Limb (tissue), 2 donors: ENCODE data around the gene DDRGK1.
A peak's percentile ranks its signal among the peaks of the same experiment; 100 is the strongest.

Experiments
- DNase-seq, 2 donors: peaks; one replicate each; pipeline ENCODE4 v3.0.0-alpha.2; 2016; ENCODE audit errors: extremely low spot score in 2 of 2

The DDRGK1 gene

DNA sequence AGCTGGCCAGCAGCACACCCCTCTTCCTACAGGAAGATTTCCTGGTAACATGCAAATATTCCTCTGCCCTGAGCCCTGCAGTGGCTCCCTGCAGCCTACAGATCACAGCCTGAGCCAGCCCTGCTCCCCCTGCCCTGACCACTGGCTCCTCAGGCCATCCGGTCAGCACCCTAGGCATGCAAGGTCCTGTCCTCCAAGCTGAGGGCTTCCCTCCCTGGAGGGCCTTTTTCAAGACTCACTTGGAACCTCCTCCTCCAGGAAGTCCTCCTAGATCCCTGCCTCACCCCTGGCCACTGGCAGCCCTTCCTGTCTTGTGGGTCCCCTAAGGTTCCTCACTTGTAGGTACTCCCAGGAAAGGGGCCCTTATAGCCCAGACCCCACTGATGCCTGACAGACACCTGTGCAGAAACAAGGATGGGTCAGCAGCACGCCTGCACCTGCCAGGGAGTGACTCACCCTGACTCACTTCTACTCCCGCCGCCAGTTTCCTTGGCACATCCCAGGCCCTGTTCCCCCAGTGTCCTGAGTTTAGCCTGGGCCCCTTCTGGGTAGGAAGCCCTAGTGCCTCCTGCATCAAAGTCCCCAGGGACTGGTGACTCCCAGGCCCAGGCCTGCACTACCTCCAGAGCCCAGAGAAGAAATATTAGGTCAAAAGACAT, 31.3 kb upstream of the DDRGK1 start:
- DNase-seq: no peak

DNA sequence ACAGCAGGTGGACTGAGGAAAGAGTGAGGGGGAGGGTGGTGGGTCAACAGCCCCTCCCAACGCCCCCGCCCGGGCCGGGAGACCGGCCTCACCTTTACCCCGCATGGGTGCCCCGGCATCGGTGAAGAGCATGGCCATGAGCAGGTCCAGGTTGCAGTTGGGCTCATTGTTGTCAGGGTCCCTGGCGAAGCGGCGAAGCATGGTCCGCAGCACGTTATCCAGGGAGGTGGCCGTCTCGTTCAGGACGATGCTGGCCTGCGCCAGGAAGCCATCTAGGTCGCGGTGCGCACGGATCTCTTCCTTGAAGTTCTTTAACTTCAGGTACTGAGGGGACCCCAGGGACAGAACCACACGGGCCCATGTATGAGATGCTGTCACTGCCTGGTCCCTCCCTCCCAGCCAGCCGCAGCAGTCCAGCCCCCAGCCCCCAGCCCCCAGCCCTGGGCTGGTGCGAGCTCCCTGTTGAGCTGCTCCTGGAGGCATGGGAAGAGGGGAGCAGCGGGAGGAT, 29.6 kb upstream of the DDRGK1 start:
- no peak for DNase-seq

DNA sequence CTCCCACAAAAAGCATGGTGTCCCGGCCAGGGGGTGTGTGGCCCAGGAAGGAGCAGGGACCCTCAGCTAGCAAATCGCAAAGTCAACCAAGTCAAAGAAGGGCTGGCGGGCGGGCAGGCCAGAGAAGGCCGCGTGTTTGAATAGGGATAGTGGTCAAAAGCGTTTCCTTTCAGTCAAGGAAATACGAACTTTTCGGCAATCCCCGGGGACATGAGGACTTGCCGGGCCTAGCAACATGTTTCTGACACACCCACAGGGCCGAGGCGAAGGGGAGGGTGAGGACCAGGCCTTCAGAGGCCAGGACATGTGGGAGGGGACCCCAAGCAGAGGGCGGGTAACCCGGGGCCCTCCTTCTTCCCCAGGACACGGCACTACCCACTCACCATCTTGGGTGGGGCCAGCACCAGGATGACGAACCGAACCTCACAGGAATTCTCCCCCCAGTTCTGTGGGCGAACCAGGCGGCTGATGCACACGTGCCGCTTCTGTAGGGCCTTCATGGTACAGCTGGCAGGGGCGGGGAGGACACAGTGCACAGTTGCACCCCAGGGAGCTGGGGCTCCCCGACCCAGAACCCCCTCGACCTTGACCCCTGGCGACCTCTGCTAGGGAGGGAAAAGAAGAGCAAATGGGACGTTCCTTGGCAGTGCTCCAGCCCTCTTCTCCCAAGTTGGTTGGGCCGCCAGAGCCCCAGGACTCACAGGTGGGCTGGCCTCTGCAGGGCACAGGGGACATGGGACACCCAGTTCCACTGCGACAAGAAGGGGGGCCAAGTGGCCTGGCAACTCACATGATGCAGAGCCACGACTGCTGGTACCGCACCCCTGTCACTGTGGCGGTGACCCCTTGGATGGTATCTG, 28.9 kb upstream of the DDRGK1 start:
- no peak for DNase-seq

DNA sequence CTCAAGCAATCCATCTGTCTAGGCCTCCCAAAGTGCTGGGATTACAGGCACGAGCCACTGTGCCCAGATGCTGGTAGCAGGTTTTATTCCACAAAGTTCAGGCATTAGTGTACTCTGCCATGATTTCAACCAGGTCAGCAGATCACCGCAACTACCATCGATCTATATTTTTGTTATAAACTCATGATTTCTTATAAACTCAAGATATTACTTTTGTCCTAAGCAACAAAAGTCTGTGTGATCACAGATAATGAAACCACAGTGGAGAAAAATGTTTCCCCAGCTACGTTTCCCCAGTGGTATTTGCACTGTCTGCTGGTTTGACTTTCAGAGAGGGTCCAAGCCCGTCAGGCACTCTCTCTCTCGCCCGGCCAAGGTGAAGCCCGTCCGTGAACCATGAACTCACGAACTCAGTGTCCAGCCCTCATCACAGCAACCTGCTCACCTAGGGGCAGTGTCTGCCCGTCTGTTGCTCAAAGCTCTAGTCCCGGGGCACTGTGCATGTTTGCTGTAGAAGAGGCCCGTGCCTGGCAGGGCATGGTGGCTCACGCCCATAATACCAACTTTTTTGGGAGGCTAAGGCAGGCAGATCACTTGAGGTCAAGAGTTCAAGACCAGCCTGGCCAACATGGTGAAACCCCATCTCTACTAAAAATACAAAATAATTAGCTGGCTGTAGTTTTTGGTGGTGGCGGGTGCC, 27.6 kb upstream of the DDRGK1 start:
- no peak for DNase-seq

DNA sequence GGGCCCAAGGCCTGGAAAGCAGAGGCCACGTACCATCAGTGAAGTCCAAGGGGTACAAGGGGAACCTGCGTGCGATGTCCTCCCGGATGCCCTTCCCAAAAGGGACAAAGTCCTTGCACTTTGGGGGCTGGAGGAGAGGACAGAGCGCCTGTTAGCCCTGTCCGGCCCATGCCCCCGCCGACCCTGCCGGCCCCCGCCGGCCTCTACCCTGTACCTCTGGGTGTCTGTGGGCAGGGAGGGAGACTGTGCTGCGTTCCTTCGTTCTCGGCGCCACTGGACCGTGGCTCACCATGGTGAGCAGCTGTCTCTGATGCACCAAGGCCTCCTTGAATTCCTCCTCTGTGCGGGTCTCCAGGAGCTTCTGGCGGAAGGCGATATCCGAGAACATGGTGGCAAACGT, 26.6 kb upstream of the DDRGK1 start:
- DNase-seq: no peak

DNA sequence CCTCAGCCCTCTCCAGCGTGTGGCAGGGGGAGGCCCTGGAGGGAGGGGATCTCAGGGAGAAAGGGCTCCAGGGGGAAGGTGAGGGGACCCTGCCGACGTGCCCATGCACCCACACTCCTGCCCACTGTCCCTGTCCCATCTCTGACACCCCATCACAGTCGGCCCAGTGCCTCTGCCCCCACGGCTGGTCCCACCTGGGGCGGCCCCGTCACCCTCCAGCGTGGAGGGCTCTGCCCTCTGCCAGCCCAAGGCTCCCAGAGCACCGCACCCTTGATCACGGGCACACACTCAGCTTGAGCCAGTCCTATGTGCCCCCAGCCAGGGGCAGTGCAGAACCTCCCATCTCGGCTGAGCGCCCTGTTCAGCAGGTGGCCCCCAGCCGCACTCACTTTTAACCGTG, 25.3 kb upstream of the DDRGK1 start:
- DNase-seq: no peak

DNA sequence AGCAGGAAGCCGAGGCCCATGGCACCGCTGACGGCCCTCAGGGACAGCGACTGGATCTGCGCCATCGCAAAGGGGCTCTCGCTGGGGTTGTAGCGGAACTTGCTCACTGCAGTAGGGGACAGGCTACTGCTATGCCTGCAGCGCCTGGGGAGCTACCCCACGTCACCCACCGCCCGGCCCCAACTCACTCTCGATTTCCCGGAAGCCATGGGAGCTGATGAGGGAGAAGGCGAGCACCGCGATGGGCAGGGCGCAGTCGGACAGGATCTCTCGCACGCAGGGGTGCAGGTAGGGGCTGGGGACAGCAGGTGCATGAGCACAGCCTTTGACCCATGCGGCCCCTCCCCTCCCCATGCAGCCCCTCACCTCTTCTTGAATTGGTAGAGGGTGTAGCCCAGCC, 24.7 kb upstream of the DDRGK1 start:
- no peak for DNase-seq

DNA sequence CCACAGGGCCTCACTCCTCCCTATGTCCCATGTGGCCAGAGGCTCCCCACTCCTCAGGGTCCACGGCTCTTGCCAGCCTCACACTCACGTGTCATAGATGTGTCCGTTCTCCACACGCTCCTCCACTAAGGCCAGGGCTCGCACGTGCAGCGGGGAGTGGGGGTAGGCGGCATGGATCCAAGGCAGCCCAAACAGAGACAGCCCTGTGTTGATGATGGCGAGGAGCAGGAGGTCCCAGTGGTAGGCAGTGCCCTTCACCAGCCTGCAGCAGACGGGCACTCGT, 24.2 kb upstream of the DDRGK1 start:
- DNase-seq: no peak

DNA sequence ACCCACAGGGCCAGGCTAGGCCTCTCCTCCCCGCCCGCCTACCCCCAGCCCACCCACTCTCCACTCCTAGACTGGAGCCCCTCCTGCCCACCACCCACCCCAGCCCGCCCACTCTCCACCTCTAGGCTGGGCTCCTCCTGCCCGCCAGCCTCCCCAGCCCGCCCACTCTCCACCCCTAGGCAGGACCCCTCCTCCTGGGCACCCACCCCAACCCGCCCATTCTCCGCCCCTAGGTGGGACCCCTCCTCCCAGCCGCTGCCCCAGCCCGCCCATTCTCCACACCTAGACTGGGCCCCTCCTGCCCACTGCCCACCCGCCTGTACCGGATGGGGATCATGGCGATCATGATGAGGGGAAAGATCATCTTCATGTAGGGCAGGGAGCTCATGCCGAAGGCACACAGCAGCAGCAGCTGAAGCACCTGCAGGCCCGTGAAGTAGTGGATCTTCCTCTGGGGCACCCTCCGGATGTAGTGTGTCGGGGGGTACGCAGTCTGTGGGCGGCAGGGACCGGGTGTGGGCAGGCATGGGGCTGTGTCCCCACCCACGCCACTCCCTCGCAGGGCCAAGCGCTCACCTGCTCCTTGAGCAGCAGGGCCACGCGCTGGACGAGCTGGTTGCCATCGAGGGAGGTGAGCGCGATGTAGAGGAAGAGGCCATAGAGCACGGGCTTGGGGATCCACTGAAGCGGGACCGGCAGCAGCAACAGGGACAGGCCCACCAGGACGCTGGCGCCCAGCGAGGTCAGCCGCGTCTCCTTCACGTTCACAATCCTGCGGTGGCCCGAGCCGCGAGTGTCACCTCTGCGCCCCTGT, 23.7 kb upstream of the DDRGK1 start:
- no peak for DNase-seq

DNA sequence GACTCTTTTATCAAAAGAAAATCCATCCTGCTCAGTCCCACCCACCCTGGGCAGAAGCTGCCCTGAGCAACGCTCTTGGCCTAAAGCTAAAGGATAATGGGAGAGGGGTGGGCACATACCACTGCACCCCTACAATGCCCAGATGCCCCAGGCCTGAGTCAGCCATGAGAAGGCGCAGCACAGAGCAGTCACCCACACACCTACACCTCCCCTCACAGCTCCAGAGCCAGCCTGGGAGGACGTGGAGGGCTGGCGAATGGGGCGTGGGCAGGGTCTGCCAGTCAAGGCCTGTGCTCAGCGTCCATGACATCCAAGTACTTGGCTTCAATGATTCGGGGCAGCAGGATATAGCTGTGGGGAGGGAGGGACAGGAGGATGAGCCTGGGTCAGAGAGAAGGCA, 23.0 kb upstream of the DDRGK1 start:
- no peak for DNase-seq

DNA sequence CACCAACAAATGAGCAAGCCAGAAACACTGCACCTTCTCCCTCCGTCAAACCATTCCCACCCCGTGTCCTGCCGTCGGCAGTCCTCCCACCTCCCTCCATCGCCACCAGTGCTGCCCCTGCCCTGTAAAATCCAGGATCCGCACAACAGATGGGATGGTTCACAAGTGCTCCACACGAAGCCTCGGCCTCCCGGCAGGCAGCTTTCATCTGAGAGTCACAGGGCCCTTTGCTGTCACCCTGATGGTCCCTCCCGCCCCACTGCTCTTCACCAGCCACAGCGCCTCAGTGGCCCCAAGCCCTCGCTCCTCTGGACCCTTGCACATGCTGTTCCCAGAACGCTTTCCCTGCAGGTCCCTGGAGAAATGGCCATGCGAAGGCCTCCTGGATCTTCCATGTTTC, 22.4 kb upstream of the DDRGK1 start:
- DNase-seq: no peak

DNA sequence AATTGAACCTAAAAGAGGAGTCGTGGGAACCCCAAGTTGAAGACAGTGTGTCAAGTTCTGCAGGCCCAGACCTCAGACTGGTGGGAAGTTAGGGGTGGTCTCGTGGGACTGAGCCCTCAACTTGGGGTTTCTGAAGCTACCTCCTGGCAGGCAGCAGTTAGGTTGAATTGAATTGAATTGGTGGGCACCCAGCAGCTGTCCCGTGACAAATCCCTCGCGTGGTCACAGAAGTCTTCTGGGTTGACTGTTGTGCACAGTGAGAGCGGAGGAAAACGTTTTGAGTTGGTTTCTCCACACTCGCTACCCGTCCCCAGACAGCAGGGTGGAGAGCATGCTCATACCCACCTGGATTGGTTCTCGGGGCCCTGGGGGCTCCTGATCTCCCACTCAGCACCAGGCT, 21.6 kb upstream of the DDRGK1 start:
- DNase-seq: no peak

DNA sequence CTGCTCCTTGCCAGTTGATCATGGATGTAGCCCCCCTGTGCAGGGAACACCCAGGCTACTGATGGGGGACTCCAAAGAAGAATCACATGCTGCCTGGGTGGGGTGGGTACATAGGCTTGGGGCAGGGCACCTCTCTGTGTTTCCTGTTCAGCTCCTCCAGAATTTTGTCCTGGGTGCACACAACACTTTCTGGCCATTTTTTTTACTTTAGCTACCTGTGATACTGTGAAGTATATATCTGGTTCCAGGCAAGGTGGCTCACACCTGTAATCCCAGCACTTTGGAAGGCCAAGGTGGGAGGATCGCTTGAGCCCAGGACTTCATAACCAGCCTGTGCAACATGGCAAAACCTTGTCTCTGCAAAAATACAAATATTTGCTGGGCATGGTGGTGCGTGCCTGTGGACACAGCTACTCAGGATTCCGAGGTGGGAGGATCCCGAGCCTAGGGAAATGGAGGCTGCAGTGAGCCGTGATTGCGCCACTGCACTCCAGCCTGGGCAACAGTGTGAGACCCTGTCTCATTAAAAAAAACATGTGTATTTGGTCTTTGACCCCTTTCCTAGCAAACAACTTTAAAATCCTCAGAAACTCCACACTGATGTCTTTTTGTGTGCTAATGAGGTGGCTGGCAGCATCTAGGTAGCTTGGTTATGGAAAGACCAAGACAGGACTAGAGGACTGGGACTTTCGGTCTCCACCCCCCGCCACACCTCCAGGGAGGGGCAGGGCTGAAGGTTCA, 20.4 kb upstream of the DDRGK1 start:
- DNase-seq: no peak

DNA sequence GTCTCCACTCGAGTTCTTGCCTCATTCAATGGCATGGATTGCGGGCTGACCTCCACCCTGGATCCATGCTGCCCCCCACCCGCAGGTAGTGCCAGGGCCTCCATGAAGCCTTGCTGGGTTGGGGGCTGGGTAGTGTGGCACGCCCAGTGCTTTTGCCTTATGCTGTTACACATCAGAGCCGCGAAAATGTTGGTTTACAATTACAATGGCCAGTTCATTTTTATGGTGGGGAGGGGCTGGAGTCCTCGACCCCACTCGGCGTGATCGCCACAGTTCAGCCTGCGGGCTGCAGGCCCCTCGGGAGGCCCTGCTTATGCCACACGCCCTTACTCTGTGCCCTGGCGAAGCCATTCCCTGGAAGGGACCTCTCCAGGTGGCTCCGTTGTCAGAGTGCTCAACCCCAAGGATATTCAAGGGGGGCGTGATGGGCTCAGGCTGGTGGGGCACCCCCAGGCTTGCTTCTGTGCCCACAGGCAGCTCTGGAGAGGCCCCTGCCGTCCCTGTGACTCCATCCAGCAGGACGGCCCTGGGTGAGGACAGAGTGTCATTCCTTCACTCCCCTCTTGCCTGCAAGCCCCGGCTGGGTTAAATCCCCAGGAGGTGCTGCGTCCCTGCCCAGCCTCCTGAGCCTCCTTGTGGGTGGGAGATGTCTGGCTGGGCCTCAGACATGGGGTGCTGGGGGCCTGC, 19.7 kb upstream of the DDRGK1 start:
- DNase-seq: no peak

DNA sequence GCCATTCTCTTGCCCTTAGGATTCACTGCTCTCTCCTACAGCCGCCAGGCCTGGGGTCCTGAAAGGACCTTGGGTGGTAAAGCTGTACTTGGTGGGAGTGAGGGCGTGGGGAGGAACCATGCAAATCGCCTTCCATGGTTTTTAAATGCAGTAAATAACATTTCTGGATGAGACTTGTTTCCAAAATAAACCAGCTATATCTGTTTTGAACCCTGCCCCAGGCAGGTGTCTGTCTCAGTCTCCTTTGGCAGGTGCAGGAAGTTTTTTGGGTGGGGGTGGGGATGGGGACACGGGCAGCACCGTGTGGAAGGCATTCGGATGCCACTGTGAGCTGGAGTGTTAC, 19.1 kb upstream of the DDRGK1 start:
- no peak for DNase-seq

DNA sequence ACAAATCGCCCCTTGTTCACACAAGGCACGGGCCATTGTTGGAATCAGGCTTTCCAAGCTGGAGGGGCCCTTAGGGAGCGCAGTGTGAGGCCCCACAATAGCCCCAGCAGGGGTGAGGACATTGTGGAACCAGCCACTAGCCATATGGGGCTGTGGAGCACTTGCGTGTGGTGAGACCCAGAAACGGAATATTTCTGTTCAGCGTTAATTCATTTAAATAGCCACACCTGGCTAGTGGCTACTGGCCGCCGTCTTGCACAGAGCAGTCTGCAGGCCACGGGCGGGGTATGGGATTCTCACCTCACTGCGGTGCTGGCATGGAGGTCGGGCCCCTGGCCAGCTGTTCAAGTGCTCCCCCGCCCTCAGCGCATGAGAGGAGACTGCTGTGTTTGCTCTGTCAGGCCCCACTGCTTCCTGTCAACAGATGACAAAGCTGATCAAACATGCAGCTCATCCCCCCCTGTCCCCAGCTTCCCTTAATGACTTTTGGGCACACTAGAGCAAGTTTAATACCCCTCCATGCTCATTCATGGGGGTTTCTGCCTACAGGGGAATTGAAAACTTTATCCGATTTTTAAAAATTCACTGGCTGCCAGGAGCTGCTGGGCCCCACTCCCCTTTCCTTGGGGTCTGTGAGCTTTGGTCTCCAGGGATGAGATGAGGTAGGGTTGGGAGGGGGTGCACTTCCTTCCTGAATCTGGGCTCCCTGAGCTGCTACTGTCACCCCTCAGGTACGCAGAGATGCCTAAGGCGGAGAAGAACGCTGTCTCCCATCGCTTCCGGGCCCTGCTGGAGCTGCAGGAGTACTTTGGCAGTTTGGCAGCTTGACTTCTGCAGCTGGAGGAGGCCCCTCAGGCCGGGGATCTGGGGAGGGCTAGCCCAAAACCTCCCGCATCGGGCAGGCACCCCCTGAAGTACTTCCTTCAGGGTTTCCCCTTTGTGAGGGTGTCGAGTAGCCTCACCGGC, 18.4 kb upstream of the DDRGK1 start:
- no peak for DNase-seq

DNA sequence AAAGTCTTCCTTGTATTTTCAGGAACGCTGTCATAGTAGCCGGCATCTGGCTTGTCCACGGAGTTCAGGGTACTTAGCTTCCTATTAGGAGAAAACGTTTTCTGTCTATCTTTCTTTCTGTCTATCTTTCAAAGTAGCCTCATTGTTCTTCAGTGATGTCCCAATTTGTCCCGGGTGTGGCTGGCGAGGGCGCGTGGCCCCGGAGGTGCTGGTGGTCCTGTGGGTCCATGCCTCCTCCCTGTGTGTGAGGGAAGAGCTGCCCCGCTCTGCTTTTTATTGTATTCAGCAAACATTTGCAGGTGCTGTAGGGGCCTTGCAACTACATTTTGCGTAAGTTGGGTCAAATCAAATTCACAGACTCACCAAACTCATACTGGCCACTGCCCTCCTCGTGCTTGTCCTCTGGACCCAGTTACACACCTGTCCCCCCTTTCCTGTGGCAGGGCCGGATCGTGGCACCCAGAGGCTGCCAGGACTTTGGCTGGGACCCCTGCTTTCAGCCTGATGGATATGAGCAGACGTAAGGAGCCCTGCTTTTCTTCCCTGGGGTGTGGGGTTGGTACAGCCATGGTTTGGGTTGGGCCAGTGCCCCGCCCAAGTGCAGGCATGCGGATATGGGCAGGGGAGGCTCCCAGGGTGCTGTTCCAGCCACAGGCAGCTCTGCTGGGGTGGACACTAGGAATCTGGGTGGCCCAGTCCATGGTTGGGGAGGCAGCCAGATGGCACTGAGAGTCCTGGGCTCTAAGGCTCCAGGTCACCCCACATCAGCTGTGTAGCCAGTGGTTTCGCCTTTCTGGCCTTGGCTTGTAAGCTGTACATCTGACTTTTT, 17.1 kb upstream of the DDRGK1 start:
- no peak for DNase-seq

DNA sequence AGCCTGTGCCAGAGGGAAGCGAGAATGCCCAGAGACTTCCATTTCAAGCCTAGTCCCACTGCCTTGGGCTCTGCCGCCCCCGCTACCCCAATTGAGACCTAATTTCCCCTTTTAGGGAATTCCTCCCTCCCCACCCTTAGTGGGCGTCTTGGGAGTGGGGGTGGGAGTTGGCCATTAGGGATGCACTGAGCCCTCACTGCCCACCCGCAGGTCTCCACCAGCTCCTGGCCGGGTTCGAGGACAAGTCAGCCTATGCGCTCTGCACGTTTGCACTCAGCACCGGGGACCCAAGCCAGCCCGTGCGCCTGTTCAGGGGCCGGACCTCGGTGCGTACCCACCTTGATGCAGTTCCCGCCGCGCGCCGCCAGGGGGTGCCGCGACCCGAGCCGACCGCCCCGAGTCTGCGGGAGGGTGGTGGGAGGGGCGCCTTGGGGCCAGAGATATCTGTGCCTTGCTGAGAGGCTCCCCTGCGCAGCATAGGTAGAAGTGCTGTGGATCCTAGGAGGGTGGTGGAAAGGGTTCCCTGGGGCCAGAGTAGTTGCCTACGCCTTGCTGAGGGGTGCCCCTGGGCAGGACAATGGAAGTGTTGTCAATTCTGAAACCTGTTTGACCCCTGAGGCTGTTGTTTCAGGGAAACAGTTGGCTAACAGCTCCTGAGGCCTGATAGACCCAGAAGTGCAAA, 14.0 kb upstream of the DDRGK1 start:
- DNase-seq: peak in 1 of 2 donors; percentile 69
